CD4-positive, alpha-beta T cell treated with Interleukin-15 for 4 hours (primary cell): Measurements from ENCODE around the gene PTP4A2.

ENCODE experiments used
- DNase-seq: peaks from one replicate; pipeline ENCODE4 v3.0.0-alpha.2; 2020; ENCODE audit warnings: low spot score

PTP4A2 gene

GRCh38 chr1:31885851-31886250 is 52.3 kb downstream of the PTP4A2 start:
- no peak for DNase-seq

- DNase-seq = no peak
Observed at GRCh38 chr1:31883357-31883942, 54.7 kb downstream of the PTP4A2 start.

- DNase-seq = no peak
Observed at GRCh38 chr1:31881688-31882000, 56.5 kb downstream of the PTP4A2 start.

- no peak for DNase-seq
Observed at GRCh38 chr1:31880957-31881687, 57.0 kb downstream of the PTP4A2 start.

GRCh38 chr1:31879981-31880608 is 58.1 kb downstream of the PTP4A2 start:
- DNase-seq = no peak

GRCh38 chr1:31878058-31878457 is 60.1 kb downstream of the PTP4A2 start:
- DNase-seq = no peak

GRCh38 chr1:31877544-31877943 is 60.6 kb downstream of the PTP4A2 start:
- no peak for DNase-seq

GRCh38 chr1:31875636-31876236 is 62.4 kb downstream of the PTP4A2 start:
- no peak for DNase-seq

GRCh38 chr1:31874942-31875341 is 63.2 kb downstream of the PTP4A2 start:
- no peak for DNase-seq

- peak; percentile 29 for DNase-seq
Observed at GRCh38 chr1:31872658-31873636, 65.2 kb downstream of the PTP4A2 start.

GRCh38 chr1:31871703-31872102 is 66.5 kb downstream of the PTP4A2 start:
- DNase-seq = no peak

- DNase-seq = no peak
Observed at GRCh38 chr1:31870086-31870736, 68.0 kb downstream of the PTP4A2 start.

GRCh38 chr1:31869449-31869848 is 68.7 kb downstream of the PTP4A2 start:
- DNase-seq = no peak

- DNase-seq = no peak
Observed at GRCh38 chr1:31868862-31869261, 69.3 kb downstream of the PTP4A2 start.

- no peak for DNase-seq
Observed at GRCh38 chr1:31867546-31867945, 70.6 kb downstream of the PTP4A2 start.

- no peak for DNase-seq
Observed at GRCh38 chr1:31866450-31867032, 71.6 kb downstream of the PTP4A2 start.

GRCh38 chr1:31865728-31866449 is 72.3 kb downstream of the PTP4A2 start:
- no peak for DNase-seq

- DNase-seq = no peak
Observed at GRCh38 chr1:31862071-31862470, 76.1 kb downstream of the PTP4A2 start.

- DNase-seq = peak; percentile 10
Observed at GRCh38 chr1:31861346-31861745, 76.8 kb downstream of the PTP4A2 start.

GRCh38 chr1:31860581-31860980 is 77.6 kb downstream of the PTP4A2 start:
- no peak for DNase-seq
